SIG-M5 treated with dmso at 0.1 percent for 504 hours (cell line): Measurements from ENCODE around the gene SDK1.

ENCODE experiments used
- DNase-seq: peaks from one replicate; lab custom pipeline; 2025; ENCODE audit not compliant: unreplicated experiment; lab: John Stamatoyannopoulos, UW

The SDK1 gene

GRCh38 chr7:4189131-4189570, 888.1 kb downstream of the SDK1 start:
- no peak for DNase-seq

GRCh38 chr7:4190010-4190981, 889.2 kb downstream of the SDK1 start:
- DNase-seq = no peak

GRCh38 chr7:4191046-4191445, 890.0 kb downstream of the SDK1 start:
- DNase-seq = no peak

GRCh38 chr7:4191525-4191924, 890.5 kb downstream of the SDK1 start:
- no peak for DNase-seq

- DNase-seq = no peak
Observed at GRCh38 chr7:4195660-4196059, 894.6 kb downstream of the SDK1 start.

- no peak for DNase-seq
Observed at GRCh38 chr7:4196121-4196819, 895.2 kb downstream of the SDK1 start.

- no peak for DNase-seq
Observed at GRCh38 chr7:4198301-4198700, 897.2 kb downstream of the SDK1 start.

GRCh38 chr7:4200546-4201094, 899.6 kb downstream of the SDK1 start:
- no peak for DNase-seq

GRCh38 chr7:4201566-4201965, 900.5 kb downstream of the SDK1 start:
- no peak for DNase-seq

- no peak for DNase-seq
Observed at GRCh38 chr7:4202154-4202736, 901.2 kb downstream of the SDK1 start.

- DNase-seq = no peak
Observed at GRCh38 chr7:4202954-4203353, 901.9 kb downstream of the SDK1 start.

GRCh38 chr7:4203626-4204512, 902.8 kb downstream of the SDK1 start:
- DNase-seq = no peak

- no peak for DNase-seq
Observed at GRCh38 chr7:4204513-4205165, 903.6 kb downstream of the SDK1 start.

- no peak for DNase-seq
Observed at GRCh38 chr7:4205828-4206227, 904.8 kb downstream of the SDK1 start.

- DNase-seq = no peak
Observed at GRCh38 chr7:4207011-4207410, 906.0 kb downstream of the SDK1 start.

GRCh38 chr7:4208086-4208485, 907.0 kb downstream of the SDK1 start:
- DNase-seq = no peak

- no peak for DNase-seq
Observed at GRCh38 chr7:4208586-4208985, 907.5 kb downstream of the SDK1 start.

- DNase-seq = no peak
Observed at GRCh38 chr7:4209126-4209525, 908.1 kb downstream of the SDK1 start.

GRCh38 chr7:4209966-4210365, 908.9 kb downstream of the SDK1 start:
- no peak for DNase-seq

- DNase-seq = no peak
Observed at GRCh38 chr7:4210821-4211220, 909.8 kb downstream of the SDK1 start.
